ENCODE data around the gene DOHH. TPM values are rescaled to one million over a fixed set of nuclear protein-coding genes. Genes with fewer than 3 reads are reported as not detected.
"Not testable (repeated sequence)": the region's sequence is repeated elsewhere in the genome, so short reads cannot be mapped to it uniquely, and the experiment has no call there.

DOHH gene
- total RNA-seq, 1 donor from 2014 or later, result 21.5 TPM

DNA sequence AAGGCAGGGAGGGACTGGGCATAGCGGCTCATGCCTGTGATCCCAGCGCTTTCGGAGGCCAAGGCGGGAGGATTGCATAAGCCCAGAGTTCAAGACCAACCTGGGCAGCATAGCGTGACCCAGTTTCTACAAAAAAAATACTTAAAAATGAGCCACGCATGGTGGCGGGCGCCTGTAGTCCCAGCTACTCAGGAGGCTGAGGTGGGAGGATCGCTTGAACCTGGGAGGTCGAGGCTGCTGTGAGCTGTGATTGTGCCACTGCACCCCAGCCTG, 47.6 kb downstream of the DOHH start:
- DNase-seq; H3K27me3 Mint-ChIP-seq; H3K4me3 Mint-ChIP-seq; H3K9me3 Mint-ChIP-seq; H3K36me3 Mint-ChIP-seq (ENCODE audit: low read depth); intact Hi-C loops (cut with micrococcal nuclease); H3K4me1 Mint-ChIP-seq; H3K27ac Mint-ChIP-seq: not testable (repeated sequence)

DNA sequence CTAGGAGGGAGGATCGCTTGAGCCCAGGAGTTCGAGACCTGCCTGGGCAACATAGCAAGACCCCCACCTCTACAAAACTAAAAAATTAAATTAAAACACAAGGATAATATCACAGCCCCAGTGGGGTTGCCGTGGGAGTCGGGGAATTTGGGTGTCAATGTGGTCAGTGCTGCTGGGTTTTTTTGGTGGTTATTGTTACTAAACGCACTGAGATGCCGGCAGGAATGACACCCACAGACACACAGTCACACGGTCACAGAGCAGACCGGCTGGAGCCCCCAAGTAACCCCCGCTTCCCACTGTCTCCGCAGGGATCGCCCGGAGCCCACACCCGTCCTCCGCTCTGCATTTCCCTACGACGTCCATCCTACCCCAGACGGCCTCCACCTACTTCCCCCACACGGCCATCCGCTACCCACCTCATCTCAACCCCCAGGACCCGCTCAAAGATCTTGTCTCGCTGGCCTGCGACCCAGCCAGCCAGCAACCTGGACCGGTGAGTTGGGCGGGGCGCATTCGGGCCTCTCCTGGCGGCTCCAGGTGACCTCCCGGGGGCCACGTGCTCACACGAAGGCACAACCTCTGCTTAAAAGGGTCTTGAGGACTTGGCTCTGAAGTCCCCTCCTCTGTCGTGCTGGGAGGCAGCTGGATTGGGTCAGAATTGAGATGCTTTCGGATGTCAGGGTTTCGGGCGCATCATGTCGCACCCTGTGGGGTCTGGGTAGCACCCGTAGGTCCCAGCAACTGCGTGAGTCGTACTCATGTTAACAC, 48.1 kb downstream of the DOHH start:
- H3K4me1 Mint-ChIP-seq, result no peaks in the 10 kb centered on the region
- intact Hi-C loops (cut with micrococcal nuclease), result no loop called here
- H3K27ac Mint-ChIP-seq, result no peak overlapping the region
- H3K4me3 Mint-ChIP-seq, result no peak overlapping the region
- no peaks in the 10 kb centered on the region for H3K9me3 Mint-ChIP-seq
- H3K36me3 Mint-ChIP-seq (ENCODE audit: low read depth), result no peaks in the 10 kb centered on the region
- DNase-seq, result no peak
- H3K27me3 Mint-ChIP-seq, result no peaks in the 10 kb centered on the region

DNA sequence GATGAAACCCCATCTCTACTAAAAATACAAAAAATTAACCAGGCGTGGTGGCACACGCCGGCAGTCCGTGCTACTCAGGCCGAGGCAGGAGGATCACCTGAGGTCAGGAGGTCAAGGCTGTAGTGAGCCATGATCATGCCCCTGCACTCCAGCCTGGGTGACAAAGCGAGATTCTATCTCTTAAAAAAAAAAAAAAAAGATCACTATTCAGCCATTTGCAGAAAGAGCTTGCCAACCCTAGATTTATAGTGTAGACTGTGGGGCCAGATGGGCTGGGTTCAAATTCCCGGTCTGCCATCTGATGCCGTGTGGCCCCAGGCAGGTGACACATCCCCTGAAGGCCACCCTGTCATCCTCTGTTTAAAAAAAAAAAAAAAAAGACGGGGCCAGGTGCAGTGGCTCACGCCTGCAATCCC, 49.0 kb downstream of the DOHH start:
- no peak for DNase-seq
- Mint-ChIP-seq H3K27ac (no peak overlapping the region), H3K36me3 (ENCODE audit: low read depth) (no peaks in the 10 kb centered on the region), H3K27me3 (no peaks in the 10 kb centered on the region), H3K4me1 (no peaks in the 10 kb centered on the region), H3K4me3 (no peak overlapping the region), H3K9me3 (no peaks in the 10 kb centered on the region)
- intact Hi-C loops (cut with micrococcal nuclease), result no loop called here

DNA sequence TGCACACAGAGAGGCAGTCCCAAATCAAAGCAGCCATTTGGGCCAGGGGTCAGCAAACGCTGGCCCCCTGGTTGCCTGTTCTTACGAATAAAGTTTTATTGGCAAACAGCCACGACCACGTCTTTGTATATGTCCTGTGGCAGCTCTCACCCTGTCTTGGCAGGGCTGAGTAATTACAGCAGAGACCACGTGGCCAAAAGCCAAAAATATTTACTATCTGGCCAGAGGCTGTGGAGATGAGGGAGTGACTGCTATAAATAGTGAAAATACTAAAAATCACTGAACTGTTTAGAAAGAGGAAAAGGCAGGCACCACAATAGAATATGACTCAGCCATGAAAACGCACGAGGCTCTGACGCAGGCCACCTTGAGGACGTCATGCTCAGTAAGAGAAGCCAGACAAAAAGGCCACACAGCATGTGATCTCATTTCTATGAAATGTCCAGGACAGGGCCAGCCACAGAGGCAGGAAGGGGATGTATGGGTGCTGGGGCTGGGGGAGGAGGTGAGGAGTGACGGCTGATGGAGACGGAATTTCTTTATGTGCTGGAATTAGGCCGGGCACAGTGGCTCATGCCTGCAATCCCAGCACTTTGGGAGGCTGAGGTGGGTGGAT, 49.6 kb downstream of the DOHH start:
- Mint-ChIP-seq H3K27me3 (no peaks in the 10 kb centered on the region), H3K4me3 (no peak overlapping the region), H3K27ac (no peak overlapping the region), H3K36me3 (ENCODE audit: low read depth) (no peaks in the 10 kb centered on the region), H3K9me3 (no peaks in the 10 kb centered on the region), H3K4me1 (no peaks in the 10 kb centered on the region)
- DNase-seq, result no peak
- intact Hi-C loops (cut with micrococcal nuclease), result no loop called here

DNA sequence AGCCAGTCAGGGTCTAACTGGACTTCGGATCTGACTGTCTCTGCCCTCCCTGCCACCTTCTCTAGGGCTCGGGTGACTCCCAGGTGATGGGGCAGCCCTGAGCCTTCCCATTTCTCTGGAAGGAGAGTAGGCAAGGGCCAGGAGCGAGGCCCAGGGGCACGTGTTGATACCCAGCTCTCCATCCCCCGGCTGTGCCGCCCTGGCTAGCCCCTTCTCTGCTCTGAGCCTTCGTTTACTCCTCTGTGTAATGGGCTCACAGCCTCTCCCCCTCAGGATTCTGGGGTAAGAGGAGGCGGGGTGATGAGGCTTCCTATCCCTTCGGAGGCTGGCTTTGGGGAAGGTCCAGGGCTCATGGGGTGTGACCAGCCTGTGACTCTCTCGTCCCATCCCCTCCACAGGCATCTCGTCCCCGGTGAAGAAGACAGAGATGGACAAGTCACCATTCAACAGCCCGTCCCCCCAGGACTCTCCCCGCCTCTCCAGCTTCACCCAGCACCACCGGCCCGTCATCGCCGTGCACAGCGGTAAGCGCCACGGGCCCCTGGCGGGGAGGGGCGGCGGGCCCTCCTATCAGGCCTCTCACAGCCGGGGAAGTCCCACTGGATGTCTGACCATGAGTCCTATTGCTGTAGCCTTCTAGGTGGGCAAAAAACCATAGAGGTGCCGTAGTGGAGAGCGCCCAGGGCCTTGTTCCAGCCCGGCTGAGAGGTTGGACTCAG, 51.7 kb downstream of the DOHH start:
- DNase-seq, result no peak
- Mint-ChIP-seq H3K27ac (no peak overlapping the region), H3K36me3 (ENCODE audit: low read depth) (no peaks in the 10 kb centered on the region), H3K4me1 (peaks cover 1% of the 10 kb centered on the region), H3K4me3 (no peak overlapping the region), H3K9me3 (no peaks in the 10 kb centered on the region), H3K27me3 (no peaks in the 10 kb centered on the region)
- intact Hi-C loops (cut with micrococcal nuclease), result no loop called here

DNA sequence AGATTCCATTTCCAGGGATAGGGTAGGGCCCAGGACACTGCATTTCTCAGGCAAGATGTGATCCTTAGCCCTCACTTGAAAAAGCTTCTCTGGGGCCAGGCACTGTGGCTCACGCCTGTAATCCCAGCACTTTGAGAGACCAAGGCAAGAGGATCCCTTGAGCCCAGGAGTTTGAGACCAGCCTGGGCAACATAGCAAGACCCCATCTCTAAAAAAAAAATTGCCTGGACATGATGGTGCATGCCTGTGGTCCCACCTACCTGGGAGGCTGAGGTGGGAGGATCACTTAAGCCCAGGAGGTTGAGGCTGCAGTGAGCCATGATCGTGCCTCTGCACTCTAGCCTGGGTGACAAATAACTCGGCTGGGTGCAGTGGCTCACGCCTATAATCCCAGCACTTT, 53.8 kb downstream of the DOHH start:
- H3K27me3 Mint-ChIP-seq; H3K9me3 Mint-ChIP-seq; H3K27ac Mint-ChIP-seq; intact Hi-C loops (cut with micrococcal nuclease); H3K4me3 Mint-ChIP-seq; H3K4me1 Mint-ChIP-seq; H3K36me3 Mint-ChIP-seq (ENCODE audit: low read depth); DNase-seq: not testable (repeated sequence)

DNA sequence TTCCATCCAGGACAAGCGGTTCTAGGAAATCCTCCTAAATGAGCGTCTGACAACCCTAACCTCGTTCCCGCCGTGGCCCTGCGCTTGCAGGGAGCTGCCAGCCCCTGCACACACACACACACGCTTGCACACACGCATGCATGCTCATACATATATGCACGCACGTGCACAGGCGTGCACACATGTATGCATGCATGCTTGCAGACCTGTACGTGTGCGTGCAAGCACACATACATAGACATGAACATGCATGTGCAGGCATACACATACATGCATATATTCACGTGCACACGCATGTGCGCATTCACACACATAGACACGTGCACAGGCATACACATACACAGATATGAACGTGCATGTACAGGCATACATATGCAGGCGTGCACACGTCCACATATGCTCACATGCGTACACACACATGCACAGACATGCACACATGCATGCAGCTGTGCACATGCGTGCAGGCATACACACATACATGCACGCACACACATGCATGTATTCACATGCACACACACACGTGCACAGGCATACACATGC, 55.7 kb downstream of the DOHH start:
- intact Hi-C loops (cut with micrococcal nuclease), result no loop called here
- no peaks in the 10 kb centered on the region for H3K9me3 Mint-ChIP-seq
- no peaks in the 10 kb centered on the region for H3K27me3 Mint-ChIP-seq
- H3K4me1 Mint-ChIP-seq, result peaks cover 2% of the 10 kb centered on the region
- no peaks in the 10 kb centered on the region for H3K36me3 Mint-ChIP-seq (ENCODE audit: low read depth)
- H3K27ac Mint-ChIP-seq, result no peak overlapping the region
- DNase-seq, result no peak
- H3K4me3 Mint-ChIP-seq, result no peak overlapping the region

DNA sequence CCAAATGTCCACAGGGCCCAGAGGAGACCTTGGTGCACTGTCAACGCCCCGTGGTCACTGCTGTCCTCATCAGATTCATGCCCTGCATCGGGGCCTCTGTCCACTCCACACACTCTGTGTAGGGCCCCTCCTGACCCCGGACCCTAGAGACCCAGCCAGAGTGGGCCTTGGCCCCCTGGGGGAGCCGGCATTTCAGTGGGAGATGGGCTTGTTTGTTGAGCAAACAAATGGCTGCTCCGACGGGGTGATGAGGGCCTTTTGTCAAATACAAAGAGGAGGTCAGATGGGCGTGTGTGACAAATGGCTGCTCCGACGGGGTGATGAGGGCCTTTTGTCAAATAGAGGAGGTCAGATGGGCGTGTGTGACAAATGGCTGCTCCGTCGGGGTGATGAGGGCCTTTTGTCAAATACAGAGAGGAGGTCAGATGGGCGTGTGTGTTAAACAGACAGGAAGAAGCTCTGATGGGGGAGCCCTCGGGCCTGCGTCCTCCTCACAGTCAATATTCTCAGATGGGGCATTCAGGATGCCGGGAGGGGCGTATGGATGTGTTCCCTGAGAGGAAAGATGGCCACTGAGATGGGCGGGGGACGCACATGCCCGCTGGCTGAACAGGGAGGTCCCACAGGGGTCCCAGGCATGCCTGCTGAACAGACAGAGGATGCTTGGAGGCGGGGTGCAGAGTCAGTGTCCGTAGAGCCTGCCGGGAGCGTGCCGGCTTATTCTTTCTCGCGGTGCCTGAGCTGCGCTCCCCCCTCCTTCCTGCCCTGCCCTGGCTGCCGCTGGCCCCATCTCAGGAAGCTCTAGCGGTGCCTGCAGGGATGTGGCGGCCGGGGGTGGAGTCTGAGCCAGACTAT, 56.4 kb downstream of the DOHH start:
- intact Hi-C loops (cut with micrococcal nuclease), result no loop called here
- H3K36me3 Mint-ChIP-seq (ENCODE audit: low read depth), result no peaks in the 10 kb centered on the region
- no peaks in the 10 kb centered on the region for H3K27me3 Mint-ChIP-seq
- H3K9me3 Mint-ChIP-seq, result no peaks in the 10 kb centered on the region
- H3K27ac Mint-ChIP-seq, result no peak overlapping the region
- DNase-seq, result no peak
- peaks cover 2% of the 10 kb centered on the region for H3K4me1 Mint-ChIP-seq
- no peak overlapping the region for H3K4me3 Mint-ChIP-seq

DNA sequence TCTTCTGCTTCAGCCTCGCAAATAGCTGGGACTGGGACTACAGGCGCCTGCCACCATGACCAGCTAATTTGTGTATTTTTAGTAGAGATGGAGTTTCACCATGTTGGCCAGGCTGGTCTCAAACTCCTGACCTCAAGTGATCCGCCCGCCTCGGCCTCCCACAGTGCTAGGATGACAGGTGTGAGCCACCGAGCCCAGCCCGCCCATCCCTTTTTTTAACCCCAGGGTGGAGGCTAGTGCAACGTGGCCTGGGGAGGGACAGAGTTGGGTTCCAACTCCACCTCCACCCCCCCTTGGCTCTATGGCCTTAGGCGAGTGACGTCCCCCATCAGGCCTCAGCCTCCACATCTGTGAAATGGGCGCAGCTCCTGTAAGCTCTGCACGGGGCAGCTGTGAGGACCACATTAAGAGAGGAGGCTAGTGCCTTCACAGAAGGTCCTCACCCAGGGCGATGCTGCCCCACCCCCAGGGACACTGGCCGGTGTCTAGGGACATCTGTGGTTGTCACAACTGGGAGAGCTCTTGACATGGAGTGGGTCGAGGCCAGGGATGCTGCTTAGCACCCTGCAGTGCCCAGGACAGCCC, 57.9 kb downstream of the DOHH start:
- H3K27ac Mint-ChIP-seq, result no peak overlapping the region
- H3K4me3 Mint-ChIP-seq, result no peak overlapping the region
- no peaks in the 10 kb centered on the region for H3K36me3 Mint-ChIP-seq (ENCODE audit: low read depth)
- no peaks in the 10 kb centered on the region for H3K9me3 Mint-ChIP-seq
- H3K27me3 Mint-ChIP-seq, result no peaks in the 10 kb centered on the region
- intact Hi-C loops (cut with micrococcal nuclease), result no loop called here
- no peak for DNase-seq
- H3K4me1 Mint-ChIP-seq, result peaks cover 2% of the 10 kb centered on the region

DNA sequence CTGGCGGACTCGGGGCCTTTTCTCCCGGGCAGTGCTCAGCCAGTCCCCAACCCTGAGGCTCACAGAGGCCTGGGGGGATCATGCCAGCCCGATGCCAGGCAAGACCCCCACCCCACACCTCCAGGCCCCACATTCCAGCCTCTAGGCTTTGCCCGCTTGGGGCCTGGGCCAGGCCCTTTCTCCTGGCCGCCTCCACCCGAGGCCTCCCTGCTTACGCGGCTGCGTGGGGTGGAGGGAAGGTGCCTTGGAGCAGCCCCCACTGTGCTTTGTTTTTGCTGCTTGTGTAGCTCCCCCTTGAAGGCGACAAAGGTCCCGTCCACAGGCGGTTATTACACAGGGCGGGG, 58.5 kb downstream of the DOHH start:
- H3K27me3 Mint-ChIP-seq, result no peaks in the 10 kb centered on the region
- DNase-seq, result no peak
- intact Hi-C loops (cut with micrococcal nuclease), result no loop called here
- H3K9me3 Mint-ChIP-seq, result no peaks in the 10 kb centered on the region
- no peaks in the 10 kb centered on the region for H3K36me3 Mint-ChIP-seq (ENCODE audit: low read depth)
- no peak overlapping the region for H3K4me3 Mint-ChIP-seq
- H3K4me1 Mint-ChIP-seq, result peaks cover 2% of the 10 kb centered on the region
- no peak overlapping the region for H3K27ac Mint-ChIP-seq

DNA sequence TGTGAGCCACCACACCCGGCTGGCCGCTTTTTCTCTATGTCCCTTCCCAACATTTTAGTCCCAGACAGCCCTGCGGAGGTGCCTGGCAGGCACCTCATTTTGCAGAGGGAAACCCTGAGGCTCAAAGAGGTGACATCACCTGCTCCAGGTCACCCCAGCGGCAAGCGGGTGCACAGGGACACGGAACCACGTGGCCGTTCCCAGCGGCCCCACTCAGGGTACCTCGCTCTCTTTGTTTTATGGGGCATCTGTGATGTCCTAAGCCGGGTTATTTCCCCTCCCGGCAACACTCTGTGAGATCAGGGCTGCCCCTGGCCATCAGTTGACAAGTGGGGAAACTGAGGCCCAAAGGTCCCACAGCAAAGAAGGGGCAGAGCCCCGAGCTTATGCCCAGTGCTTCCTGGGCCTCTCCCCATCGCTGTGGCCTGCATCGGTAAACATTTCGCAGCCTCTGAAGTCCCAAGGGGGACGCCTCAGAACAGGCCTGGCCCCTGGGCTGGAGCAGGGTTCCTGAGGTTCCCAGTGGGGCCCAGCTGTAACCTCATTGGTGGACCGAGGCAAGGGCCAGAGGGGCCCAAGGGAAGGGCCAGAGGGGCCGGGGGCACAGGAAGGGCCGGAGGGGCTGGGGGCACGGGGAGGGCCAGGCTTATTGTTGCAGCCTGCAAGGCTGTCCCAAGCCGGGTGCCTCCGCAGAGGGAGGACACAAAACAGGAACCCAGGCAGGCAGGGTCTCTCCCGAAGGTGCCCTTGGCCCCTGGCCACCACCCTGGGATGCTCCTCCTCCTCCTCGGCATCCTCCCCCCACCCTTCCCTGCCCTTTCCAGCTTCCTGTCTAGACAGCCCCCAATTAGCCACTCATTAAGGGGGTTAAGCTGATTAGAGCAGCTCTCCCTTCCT, 59.1 kb downstream of the DOHH start:
- H3K4me1 Mint-ChIP-seq, result peaks cover 2% of the 10 kb centered on the region
- intact Hi-C loops (cut with micrococcal nuclease), result no loop called here
- H3K9me3 Mint-ChIP-seq, result no peaks in the 10 kb centered on the region
- no peak overlapping the region for H3K4me3 Mint-ChIP-seq
- no peak for DNase-seq
- H3K27me3 Mint-ChIP-seq, result no peaks in the 10 kb centered on the region
- H3K27ac Mint-ChIP-seq, result no peak overlapping the region
- no peaks in the 10 kb centered on the region for H3K36me3 Mint-ChIP-seq (ENCODE audit: low read depth)
